Neural crest cell (in vitro differentiated cells): Measurements from ENCODE around the gene MRPL58. TPM values are rescaled to one million over a fixed set of nuclear protein-coding genes. Genes with fewer than 3 reads are reported as not detected.

ENCODE experiments used
- DNase-seq: peaks from one replicate; pipeline ENCODE4 v3.0.0; 2021; ENCODE audit warnings: low read depth, mixed read lengths, low spot score
- H3K27ac Mint-ChIP-seq: one replicate; pipeline ENCODE4 v1.8.0; 2021; ENCODE audit warnings: mild to moderate bottlenecking, mixed read lengths; ENCODE audit not compliant: unreplicated experiment
- H3K27me3 Mint-ChIP-seq: 2 replicates; pipeline ENCODE4 v1.8.0; 2021; ENCODE audit warnings: low read depth, mild to moderate bottlenecking, mixed read lengths
- H3K36me3 Mint-ChIP-seq: 2 replicates; pipeline ENCODE4 v1.8.0; 2021; ENCODE audit warnings: low read depth, mild to moderate bottlenecking, mixed read lengths
- H3K4me1 Mint-ChIP-seq: 2 replicates; pipeline ENCODE4 v1.8.0; 2021; ENCODE audit warnings: mixed read lengths
- H3K4me3 Mint-ChIP-seq: one replicate; pipeline ENCODE4 v1.8.0; 2021; ENCODE audit warnings: mild to moderate bottlenecking, mixed read lengths
- H3K9me3 Mint-ChIP-seq: 2 replicates; pipeline ENCODE4 v1.8.0; 2021; ENCODE audit warnings: mixed read lengths
- CTCF ChIP-seq: fragments of 200-600 bp; sonication (generic); conservative IDR thresholded peaks from 2 replicates; pipeline ENCODE4 v1.5.0; 2021; ENCODE audit warnings: antibody characterized with exemption, mild to moderate bottlenecking
- total RNA-seq: library from RNA; stranded (reverse); gene quantifications from 2 replicates; pipeline ENCODE4 v1.2.1, GENCODE V29; 2021

Gene MRPL58
- total RNA-seq, 1 donor from 2014 or later = 35.3 TPM

- Mint-ChIP-seq H3K4me1 (peaks cover 21% of the 10 kb centered on the region), H3K27ac (peak overlapping the region; percentile 67), H3K36me3 (no peaks in the 10 kb centered on the region), H3K9me3 (no peaks in the 10 kb centered on the region), H3K4me3 (peak overlapping the region; percentile 62), H3K27me3 (no peaks in the 10 kb centered on the region)
- DNase-seq = no peak
- no peak for TF ChIP-seq CTCF
These were observed 21.8 kb upstream of the MRPL58 start for GRCh38 chr17:74990581-74991105.

GRCh38 chr17:74992223-74992622 is 20.2 kb upstream of the MRPL58 start:
- Mint-ChIP-seq H3K4me3 (peak overlapping the region; percentile 49), H3K36me3 (no peaks in the 10 kb centered on the region), H3K27me3 (no peaks in the 10 kb centered on the region), H3K4me1 (peaks cover 19% of the 10 kb centered on the region), H3K9me3 (no peaks in the 10 kb centered on the region), H3K27ac (peak overlapping the region; percentile 60)
- TF ChIP-seq CTCF = no peak
- DNase-seq = no peak

GRCh38 chr17:74994440-74994839 is 18.0 kb upstream of the MRPL58 start:
- Mint-ChIP-seq H3K27ac (no peak overlapping the region), H3K4me3 (no peak overlapping the region), H3K4me1 (peaks cover 5% of the 10 kb centered on the region), H3K27me3 (no peaks in the 10 kb centered on the region), H3K36me3 (no peaks in the 10 kb centered on the region), H3K9me3 (no peaks in the 10 kb centered on the region)
- no peak for TF ChIP-seq CTCF
- no peak for DNase-seq

- TF ChIP-seq CTCF = no peak
- no peaks in the 10 kb centered on the region for H3K9me3 Mint-ChIP-seq
- H3K36me3 Mint-ChIP-seq = no peaks in the 10 kb centered on the region
- no peak overlapping the region for H3K27ac Mint-ChIP-seq
- no peak overlapping the region for H3K4me3 Mint-ChIP-seq
- H3K27me3 Mint-ChIP-seq = no peaks in the 10 kb centered on the region
- DNase-seq = no peak
- peaks cover 4% of the 10 kb centered on the region for H3K4me1 Mint-ChIP-seq
These were observed 16.6 kb upstream of the MRPL58 start for GRCh38 chr17:74995847-74996246.

GRCh38 chr17:74998783-74999182 is 13.7 kb upstream of the MRPL58 start:
- no peaks in the 10 kb centered on the region for H3K27me3 Mint-ChIP-seq
- no peak overlapping the region for H3K4me3 Mint-ChIP-seq
- peak overlapping the region; percentile 66 for H3K27ac Mint-ChIP-seq
- DNase-seq = no peak
- H3K9me3 Mint-ChIP-seq = no peaks in the 10 kb centered on the region
- TF ChIP-seq CTCF = no peak
- H3K4me1 Mint-ChIP-seq = no peaks in the 10 kb centered on the region
- no peaks in the 10 kb centered on the region for H3K36me3 Mint-ChIP-seq
